GM23338 (cell line): ENCODE data around the gene HTT.

Source experiments
- CTCF ChIP-seq, 2 experiments: fragments of 200-600 bp in 1 of 2; sonication (generic) in 1 of 2; conservative IDR thresholded peaks; 2 replicates each; pipeline versions ENCODE4 v1.5.1 to v1.6.1; 2016 to 2017; ENCODE audit warnings: antibody characterized with exemption in 2 of 2, low read depth in 2 of 2, mild to moderate bottlenecking in 2 of 2, moderate library complexity in 1 of 2
- EZH2 ChIP-seq: fragments of 200-600 bp; sonication (generic); IDR thresholded peaks from one replicate; pipeline ENCODE4 v1.8.0; 2017; ENCODE audit warnings: antibody characterized with exemption, mild to moderate bottlenecking, low read depth; ENCODE audit not compliant: unreplicated experiment
- STAT1 ChIP-seq: IDR thresholded peaks from one replicate; pipeline ENCODE4 v1.6.1; 2016; ENCODE audit warnings: antibody characterized with exemption; ENCODE audit not compliant: unreplicated experiment

GRCh38 chr4:3044870-3045819 is 29.3 kb upstream of the HTT start:
- TF ChIP-seq CTCF (conservative IDR thresholded peaks at IDR 0.05; ENCODE audit: low read depth in 2 of 2) (no peak), STAT1 (no peak), EZH2 (no peak)
